ENCODE data around the gene PXDC1.

PXDC1 gene

GRCh38 chr6:3781504-3781903 is 30.0 kb upstream of the PXDC1 start:
- DNase-seq (ENCODE audit: low spot score), result no peak
- no peak overlapping the region for H3K27ac ChIP-seq
- TF ChIP-seq, protein P1, sequence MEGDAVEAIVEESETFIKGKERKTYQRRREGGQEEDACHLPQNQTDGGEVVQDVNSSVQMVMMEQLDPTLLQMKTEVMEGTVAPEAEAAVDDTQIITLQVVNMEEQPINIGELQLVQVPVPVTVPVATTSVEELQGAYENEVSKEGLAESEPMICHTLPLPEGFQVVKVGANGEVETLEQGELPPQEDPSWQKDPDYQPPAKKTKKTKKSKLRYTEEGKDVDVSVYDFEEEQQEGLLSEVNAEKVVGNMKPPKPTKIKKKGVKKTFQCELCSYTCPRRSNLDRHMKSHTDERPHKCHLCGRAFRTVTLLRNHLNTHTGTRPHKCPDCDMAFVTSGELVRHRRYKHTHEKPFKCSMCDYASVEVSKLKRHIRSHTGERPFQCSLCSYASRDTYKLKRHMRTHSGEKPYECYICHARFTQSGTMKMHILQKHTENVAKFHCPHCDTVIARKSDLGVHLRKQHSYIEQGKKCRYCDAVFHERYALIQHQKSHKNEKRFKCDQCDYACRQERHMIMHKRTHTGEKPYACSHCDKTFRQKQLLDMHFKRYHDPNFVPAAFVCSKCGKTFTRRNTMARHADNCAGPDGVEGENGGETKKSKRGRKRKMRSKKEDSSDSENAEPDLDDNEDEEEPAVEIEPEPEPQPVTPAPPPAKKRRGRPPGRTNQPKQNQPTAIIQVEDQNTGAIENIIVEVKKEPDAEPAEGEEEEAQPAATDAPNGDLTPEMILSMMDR (IDR thresholded peaks at IDR 0.05), result no peak
- H3K4me3 ChIP-seq, result no peak overlapping the region

DNA sequence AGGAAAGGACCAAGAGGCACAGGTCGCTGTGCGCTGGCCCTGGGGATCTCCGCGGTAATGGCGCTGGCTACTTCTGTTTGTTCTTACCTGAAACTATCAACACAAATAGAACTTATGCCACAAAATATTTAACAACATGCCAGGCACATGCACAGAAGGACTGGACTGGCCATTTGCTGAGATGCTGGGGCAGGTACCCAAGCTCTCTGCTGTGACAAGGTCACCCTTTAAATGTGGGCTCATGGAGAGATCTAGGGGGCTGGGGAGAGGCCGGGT is 28.0 kb upstream of the PXDC1 start:
- no peak for DNase-seq (ENCODE audit: low spot score)
- Histone ChIP-seq H3K27ac (no peak overlapping the region), H3K4me3 (no peak overlapping the region)
- TF ChIP-seq, protein P1 (IDR thresholded peaks at IDR 0.05), result no peak

DNA sequence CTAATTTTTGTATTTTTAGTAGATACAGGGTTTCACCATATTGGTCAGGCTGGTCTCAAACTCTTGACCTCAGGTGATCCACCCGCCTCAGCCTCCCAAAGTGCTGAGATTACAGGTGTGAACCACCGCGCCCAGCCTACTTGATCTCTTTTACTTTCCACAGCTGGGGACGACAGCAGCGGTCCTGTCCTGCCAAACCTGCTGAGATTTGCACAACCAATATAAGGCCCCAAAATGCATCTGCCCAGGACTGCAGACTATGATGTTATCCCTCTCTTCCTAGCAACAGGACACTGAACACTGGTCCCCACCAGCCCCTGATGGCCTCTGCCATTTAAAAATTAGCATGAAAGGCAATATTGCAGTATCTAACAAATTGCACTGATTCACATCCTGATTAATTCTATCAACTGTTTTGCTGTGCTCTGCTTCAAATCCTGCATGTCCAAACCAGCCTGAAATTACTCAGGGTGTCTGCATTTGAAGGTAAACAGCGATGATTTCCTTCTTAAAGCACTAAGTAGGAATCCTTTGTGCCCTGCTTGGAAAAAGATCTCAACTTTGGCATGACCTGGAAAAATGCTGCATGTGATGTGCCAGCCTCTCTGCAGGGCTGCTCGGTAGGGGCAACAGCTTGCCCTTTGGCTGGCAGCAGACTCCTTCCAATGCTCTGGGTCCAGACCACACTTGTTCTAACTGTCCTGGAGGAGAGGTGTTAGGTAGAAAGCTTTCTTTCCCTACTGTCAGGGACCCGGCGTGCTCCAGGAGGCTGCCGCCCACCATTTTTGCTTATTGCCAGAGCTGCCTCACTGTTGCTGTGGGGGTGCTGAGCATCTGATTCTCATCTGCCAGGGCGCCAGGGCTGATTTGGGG is 27.4 kb upstream of the PXDC1 start:
- TF ChIP-seq, protein P1 (IDR thresholded peaks at IDR 0.05), result no peak
- no peak for DNase-seq (ENCODE audit: low spot score)
- H3K4me3 ChIP-seq, result no peak overlapping the region
- no peak overlapping the region for H3K27ac ChIP-seq

DNA sequence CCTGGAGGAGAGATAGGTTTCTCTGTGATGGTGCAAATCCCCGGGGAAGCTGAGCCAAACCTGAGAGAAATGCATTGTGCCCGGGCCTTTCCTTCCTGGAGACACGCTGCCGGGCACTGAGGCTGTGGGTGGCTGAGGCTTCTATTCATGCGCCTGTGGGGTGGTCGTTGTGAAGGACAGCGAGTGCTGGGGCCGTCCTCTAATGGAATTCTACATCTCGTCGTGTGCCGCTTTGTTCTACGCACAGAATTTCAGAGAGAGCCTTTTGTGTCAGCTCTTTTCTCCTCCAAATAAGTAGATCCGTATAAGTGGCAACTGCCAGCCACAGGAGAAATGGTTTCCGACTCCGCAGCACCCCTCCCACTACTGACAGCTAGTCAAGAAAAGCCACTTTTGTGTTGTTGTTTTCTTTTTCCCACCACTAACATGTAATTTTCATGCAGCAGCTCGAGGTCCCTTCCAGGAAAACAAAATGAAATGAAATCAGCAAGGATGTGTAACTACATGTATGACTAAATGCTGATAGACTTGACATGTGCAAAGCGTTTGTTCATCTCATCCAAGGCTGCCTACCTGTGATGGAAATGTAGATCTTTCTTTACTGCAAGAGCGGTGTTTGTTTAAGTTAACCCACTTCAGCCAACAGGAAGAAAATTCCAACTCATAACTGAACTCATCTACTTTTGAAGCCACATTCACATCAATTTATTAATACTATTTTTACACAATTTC is 26.4 kb upstream of the PXDC1 start:
- Histone ChIP-seq H3K27ac (no peak overlapping the region), H3K4me3 (no peak overlapping the region)
- no peak for DNase-seq (ENCODE audit: low spot score)
- TF ChIP-seq, protein P1 (IDR thresholded peaks at IDR 0.05), result no peak

DNA sequence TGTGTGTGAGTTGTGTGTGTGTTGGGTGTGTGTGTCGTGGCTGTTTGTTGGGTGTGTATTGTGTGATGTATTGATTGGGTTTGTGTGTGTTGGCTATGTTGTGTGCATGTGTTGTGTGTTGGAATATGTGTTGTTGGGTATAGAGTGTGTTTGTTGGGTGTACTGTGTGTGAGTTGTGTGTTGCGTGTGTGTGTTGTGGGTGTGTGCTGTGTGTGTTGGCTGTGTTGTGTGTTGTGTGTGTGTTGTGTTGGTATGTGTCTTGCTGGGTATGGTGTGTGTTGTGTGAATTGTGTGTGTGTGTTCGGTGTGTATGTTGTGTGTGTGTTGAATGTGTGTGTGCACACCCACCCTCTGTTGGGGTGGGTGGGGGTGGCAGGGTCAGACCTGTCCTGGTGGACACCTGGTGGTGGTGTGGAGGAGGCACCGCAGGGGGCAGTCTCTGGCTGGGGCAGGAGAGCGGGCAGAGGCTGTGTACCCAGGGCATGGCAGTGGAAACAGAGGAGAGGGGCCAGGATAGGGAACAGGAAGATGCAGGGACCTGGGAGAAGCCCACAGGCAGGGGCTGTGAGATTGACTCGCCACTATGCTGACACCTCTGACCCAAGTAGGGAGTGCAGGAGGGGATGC is 25.5 kb upstream of the PXDC1 start:
- TF ChIP-seq, protein P1 (IDR thresholded peaks at IDR 0.05), result no peak
- no peak for DNase-seq (ENCODE audit: low spot score)
- Histone ChIP-seq H3K27ac (no peak overlapping the region), H3K4me3 (no peak overlapping the region)

DNA sequence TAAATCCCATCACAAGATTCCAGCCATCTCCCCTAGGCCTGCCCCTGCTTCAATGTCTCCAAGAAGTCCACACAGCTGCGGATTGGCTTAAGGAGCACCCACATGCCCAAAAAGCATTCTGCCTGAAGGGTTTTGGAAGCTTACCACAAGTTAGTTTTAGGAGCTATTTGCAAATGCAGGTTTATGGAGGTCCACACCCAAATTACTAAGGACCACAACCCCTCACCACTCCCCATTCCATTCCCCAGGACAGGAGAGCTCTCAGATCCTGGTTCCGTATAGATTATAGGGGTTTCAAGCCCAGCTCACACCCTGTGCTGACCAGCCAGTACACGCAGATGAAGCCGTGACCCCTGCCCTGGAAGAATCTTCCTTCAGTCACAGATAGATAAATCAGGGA is 24.3 kb upstream of the PXDC1 start:
- Histone ChIP-seq H3K4me3 (no peak overlapping the region), H3K27ac (no peak overlapping the region)
- no peak for DNase-seq (ENCODE audit: low spot score)
- TF ChIP-seq, protein P1 (IDR thresholded peaks at IDR 0.05), result no peak

All from coronary artery (tissue), 2 donors.